ENCODE measurements around the gene RNU1-4.
"Not testable (repeated sequence)": the region's sequence is repeated elsewhere in the genome, so short reads cannot be mapped to it uniquely, and the experiment has no call there.

RNU1-4 gene

GRCh38 chr1:16706302-16706701 lies 34.0 kb upstream of the RNU1-4 start:
- not testable (repeated sequence) for DNase-seq (ENCODE audit: low read depth); H3K4me3 ChIP-seq (replicated peaks; ENCODE audit: low read depth, low read length)

- not testable (repeated sequence) for H3K4me3 ChIP-seq (replicated peaks; ENCODE audit: low read depth, low read length); DNase-seq (ENCODE audit: low read depth)
Measured at GRCh38 chr1:16707130-16708093, 32.9 kb upstream of the RNU1-4 start.

DNA sequence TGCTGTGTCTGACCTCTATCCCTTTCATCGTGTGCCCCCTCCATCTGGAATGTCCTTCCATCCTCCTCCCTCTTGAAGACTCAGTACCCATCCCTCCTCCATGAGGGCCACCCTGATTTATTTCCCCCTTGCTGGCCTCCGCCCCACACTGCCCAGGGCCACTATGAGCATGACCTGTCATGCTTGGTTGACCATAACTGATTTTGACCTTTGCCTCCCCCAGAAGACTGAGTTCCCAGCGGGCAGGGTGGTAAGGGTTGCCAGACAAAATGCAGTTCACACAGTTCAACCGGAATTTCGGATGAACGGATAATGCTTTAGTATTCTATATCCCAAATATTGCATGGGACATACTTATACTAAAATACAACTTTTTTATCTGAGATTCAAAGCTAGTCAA lies 31.6 kb upstream of the RNU1-4 start:
- not testable (repeated sequence) for DNase-seq (ENCODE audit: low read depth); H3K4me3 ChIP-seq (replicated peaks; ENCODE audit: low read depth, low read length)

DNA sequence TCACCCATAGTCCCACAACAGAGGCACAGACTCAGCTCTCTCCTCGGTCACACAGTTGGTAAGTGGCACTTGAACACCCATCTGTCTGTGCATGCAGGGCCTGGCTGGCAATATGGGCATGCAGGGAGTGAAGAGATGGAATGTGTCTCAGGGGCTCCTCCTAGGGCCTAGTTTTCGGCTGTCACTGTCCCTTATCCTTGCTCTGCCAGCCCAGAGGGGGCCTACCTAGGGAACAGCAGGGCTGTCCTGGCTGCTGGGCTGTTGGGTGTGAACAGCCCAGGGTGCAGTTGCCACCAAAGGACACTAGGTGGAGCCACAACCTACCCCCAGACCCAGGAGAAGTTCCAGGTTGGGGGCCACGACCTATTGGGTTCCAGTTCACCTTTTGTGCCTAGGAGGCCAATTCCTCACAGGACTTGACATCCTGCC lies 30.6 kb upstream of the RNU1-4 start:
- DNase-seq (ENCODE audit: low read depth); H3K4me3 ChIP-seq (replicated peaks; ENCODE audit: low read depth, low read length): not testable (repeated sequence)

DNA sequence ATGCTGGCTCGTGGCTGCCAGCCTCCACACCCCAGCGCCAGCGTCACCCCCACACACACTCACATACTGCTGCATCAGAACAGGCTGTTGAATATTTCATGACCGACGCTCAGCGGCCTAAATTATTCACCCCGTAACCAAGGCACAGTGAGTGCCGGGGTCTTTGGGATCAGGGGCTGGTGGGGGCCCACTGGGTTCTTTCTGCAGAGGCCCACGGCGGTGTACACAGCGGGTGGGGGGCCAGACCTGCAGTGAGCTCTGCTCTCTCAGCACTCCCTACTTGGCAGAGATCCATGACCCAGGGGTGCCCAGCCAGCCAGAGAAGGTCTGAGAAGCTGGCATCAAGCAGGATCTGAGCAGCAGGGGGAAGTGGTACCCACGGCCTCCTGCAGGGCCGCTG lies 29.7 kb upstream of the RNU1-4 start:
- not testable (repeated sequence) for DNase-seq (ENCODE audit: low read depth); H3K4me3 ChIP-seq (replicated peaks; ENCODE audit: low read depth, low read length)

- not testable (repeated sequence) for DNase-seq (ENCODE audit: low read depth); H3K4me3 ChIP-seq (replicated peaks; ENCODE audit: low read depth, low read length)
Measured at GRCh38 chr1:16712131-16712530, 28.2 kb upstream of the RNU1-4 start.

GRCh38 chr1:16712582-16712981 lies 27.7 kb upstream of the RNU1-4 start:
- H3K4me3 ChIP-seq (replicated peaks; ENCODE audit: low read depth, low read length); DNase-seq (ENCODE audit: low read depth): not testable (repeated sequence)

GRCh38 chr1:16712984-16713383 lies 27.3 kb upstream of the RNU1-4 start:
- not testable (repeated sequence) for H3K4me3 ChIP-seq (replicated peaks; ENCODE audit: low read depth, low read length); DNase-seq (ENCODE audit: low read depth)

- not testable (repeated sequence) for H3K4me3 ChIP-seq (replicated peaks; ENCODE audit: low read depth, low read length); DNase-seq (ENCODE audit: low read depth)
Measured at GRCh38 chr1:16713480-16713879, 26.8 kb upstream of the RNU1-4 start.

- no peak for DNase-seq (ENCODE audit: low read depth)
Measured at GRCh38 chr1:16716691-16717335, 23.5 kb upstream of the RNU1-4 start.

DNA sequence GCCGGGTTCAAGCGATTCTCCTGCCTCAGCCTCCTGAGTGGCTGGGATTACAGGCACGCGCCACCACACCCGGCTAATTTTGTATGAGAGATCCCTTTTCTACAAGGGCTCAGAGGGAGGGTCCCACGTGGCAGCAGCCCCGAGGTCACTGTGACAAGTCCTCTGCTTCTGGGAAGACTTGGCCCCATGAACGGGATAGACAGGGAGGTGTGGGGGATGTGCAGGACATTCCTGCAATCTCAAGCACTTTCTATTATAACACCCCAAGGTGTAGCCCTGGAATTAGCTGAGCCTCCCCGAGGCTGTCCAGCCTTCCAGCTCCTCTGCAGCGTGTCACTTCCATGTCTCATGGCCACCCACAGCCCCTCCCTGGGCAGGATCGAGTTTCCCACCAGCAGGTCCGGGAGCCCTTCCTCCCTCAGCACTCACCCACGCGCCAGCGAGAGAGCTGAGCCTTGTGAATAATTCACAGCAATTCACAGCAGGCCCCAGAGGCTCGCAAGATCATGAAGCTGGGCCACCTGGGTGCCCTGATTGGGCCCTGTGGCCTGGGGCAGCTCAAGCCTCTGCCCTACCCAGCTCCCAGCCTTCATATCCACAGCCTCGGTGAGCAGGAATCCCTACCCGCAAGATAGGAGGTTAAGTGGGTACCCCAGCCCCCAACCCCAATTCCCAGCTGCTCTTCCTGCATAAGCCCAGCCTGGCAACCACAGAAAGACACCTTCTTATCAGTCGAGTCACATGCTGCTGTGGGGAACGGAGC lies 22.8 kb upstream of the RNU1-4 start:
- no peak for DNase-seq (ENCODE audit: low read depth)
- TF ChIP-seq, protein P1, sequence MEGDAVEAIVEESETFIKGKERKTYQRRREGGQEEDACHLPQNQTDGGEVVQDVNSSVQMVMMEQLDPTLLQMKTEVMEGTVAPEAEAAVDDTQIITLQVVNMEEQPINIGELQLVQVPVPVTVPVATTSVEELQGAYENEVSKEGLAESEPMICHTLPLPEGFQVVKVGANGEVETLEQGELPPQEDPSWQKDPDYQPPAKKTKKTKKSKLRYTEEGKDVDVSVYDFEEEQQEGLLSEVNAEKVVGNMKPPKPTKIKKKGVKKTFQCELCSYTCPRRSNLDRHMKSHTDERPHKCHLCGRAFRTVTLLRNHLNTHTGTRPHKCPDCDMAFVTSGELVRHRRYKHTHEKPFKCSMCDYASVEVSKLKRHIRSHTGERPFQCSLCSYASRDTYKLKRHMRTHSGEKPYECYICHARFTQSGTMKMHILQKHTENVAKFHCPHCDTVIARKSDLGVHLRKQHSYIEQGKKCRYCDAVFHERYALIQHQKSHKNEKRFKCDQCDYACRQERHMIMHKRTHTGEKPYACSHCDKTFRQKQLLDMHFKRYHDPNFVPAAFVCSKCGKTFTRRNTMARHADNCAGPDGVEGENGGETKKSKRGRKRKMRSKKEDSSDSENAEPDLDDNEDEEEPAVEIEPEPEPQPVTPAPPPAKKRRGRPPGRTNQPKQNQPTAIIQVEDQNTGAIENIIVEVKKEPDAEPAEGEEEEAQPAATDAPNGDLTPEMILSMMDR (IDR thresholded peaks at IDR 0.05; ENCODE audit: low read length, missing control alignments): no peak
- no peak overlapping the region for H3K4me3 ChIP-seq (replicated peaks; ENCODE audit: low read depth, low read length)

More at GRCh38 chr1:16716691-16717335, 23.5 kb upstream of the RNU1-4 start:
- TF ChIP-seq, protein P1 (IDR thresholded peaks at IDR 0.05; ENCODE audit: low read length, missing control alignments): no peak
- H3K4me3 ChIP-seq (replicated peaks; ENCODE audit: low read depth, low read length): no peak overlapping the region

DNA sequence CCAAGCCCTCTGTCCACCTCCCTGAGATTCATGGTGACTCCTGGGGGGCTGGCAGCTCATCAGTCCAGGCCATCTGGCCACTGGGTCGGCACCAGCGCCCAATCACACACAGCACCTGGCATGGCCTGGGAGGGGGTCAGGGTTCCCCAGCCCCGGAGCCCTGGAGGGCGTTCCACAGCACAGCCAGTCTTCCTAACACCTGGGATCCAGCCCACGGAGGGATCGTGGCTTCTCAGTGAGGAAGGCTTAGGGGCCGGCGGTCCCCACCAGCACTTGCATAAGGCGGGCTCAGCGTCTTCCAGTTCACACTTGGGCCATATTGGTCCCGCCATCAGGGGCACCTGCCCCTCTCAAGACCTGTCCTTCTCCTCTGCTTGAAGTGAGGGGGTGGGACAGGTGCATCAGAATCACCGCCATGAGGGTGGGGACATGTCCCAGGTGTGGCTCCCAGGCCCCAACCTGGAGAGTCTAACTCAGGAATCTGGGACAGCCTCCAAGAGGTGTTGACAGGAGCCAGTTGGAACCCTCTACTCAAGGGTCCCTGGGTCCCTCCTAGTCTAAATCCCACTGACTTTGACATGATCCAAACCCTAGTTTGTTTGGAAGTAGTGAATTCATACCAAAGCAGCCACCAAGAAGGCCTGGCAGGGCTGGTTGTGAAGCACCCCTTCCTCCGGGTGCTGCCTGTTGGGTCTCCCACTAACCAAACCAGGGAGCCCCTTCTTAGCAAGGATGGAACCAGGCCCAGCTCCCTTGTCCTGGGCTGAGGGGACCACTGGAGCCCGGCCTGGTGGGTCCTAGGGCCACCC lies 22.0 kb upstream of the RNU1-4 start:
- DNase-seq (ENCODE audit: low read depth); H3K4me3 ChIP-seq (replicated peaks; ENCODE audit: low read depth, low read length): not testable (repeated sequence)

Measured in fibroblast of pulmonary artery (primary cell).